OCI-LY3 (cell line): ENCODE data around the gene CPTP.

ENCODE experiments used
- H2AFZ ChIP-seq: fragments of 200-600, 300-600 bp; shearing (Covaris generic); 2 replicates; pipeline ENCODE4 v1.6.0; 2014; ENCODE audit warnings: antibody characterized with exemption, low read depth, low read length
- H3K27ac ChIP-seq: fragments of 200-600, 300-600 bp; sonication (generic); 2 replicates; pipeline ENCODE4 v1.5.1; 2014; ENCODE audit warnings: mild to moderate bottlenecking, low read length, moderate library complexity, mixed read lengths
- H3K27me3 ChIP-seq: fragments of 200-600, 300-600 bp; sonication (generic); 2 replicates; pipeline ENCODE4 v1.6.1; 2014; ENCODE audit warnings: low read depth, low read length, mixed read lengths
- H3K36me3 ChIP-seq: fragments of 200-600, 300-600 bp; sonication (generic); replicated peaks from 2 replicates; pipeline ENCODE3; 2014; ENCODE audit warnings: low read depth, low read length, mixed read lengths
- H3K4me1 ChIP-seq: fragments of 300-600, 200-600 bp; sonication (generic); 2 replicates; pipeline ENCODE4 v1.6.1; 2014; ENCODE audit warnings: low read length, mixed read lengths
- H3K4me2 ChIP-seq: fragments of 200-600, 300-600 bp; sonication (generic); 2 replicates; pipeline ENCODE4 v1.6.1; 2014; ENCODE audit warnings: low read length, mixed read lengths
- H3K4me3 ChIP-seq: fragments of 300-600, 200-600 bp; sonication (generic); 2 replicates; pipeline ENCODE4 v1.5.1; 2014; ENCODE audit warnings: antibody characterized with exemption, mild to moderate bottlenecking, low read length, moderate library complexity
- H3K79me2 ChIP-seq: fragments of 300-600, 200-600 bp; shearing (Covaris generic); 2 replicates; pipeline ENCODE4 v1.6.1; 2014; ENCODE audit warnings: mild to moderate bottlenecking, low read length, mixed read lengths
- H3K9ac ChIP-seq: fragments of 300-600, 200-600 bp; shearing (Covaris generic); 2 replicates; pipeline ENCODE4 v1.6.0; 2014; ENCODE audit warnings: mild to moderate bottlenecking, low read length, moderate library complexity
- H3K9me3 ChIP-seq: fragments of 200-600, 300-600 bp; shearing (Covaris generic); 2 replicates; pipeline ENCODE4 v1.6.1; 2014; ENCODE audit warnings: low read length, mixed read lengths; ENCODE audit not compliant: insufficient read depth
- H4K20me1 ChIP-seq: fragments of 200-600, 300-600 bp; sonication (generic); 2 replicates; pipeline ENCODE4 v1.6.1; 2016; ENCODE audit warnings: low read length, mixed read lengths; ENCODE audit not compliant: insufficient read depth
- EZH2phosphoT487 ChIP-seq: fragments of 200-600 bp; shearing (Covaris generic); IDR thresholded peaks from 2 replicates; pipeline ENCODE4 v1.6.1; 2018; ENCODE audit warnings: antibody characterized with exemption, mixed run types, low read depth
- TF ChIP-seq, protein P1 (sequence below): fragments of 200-600, 300-600 bp; sonication (generic); IDR thresholded peaks from 2 replicates; pipeline ENCODE4 v1.5.1; 2014; ENCODE audit warnings: antibody characterized with exemption, low read length, low read depth

The CPTP gene

DNA sequence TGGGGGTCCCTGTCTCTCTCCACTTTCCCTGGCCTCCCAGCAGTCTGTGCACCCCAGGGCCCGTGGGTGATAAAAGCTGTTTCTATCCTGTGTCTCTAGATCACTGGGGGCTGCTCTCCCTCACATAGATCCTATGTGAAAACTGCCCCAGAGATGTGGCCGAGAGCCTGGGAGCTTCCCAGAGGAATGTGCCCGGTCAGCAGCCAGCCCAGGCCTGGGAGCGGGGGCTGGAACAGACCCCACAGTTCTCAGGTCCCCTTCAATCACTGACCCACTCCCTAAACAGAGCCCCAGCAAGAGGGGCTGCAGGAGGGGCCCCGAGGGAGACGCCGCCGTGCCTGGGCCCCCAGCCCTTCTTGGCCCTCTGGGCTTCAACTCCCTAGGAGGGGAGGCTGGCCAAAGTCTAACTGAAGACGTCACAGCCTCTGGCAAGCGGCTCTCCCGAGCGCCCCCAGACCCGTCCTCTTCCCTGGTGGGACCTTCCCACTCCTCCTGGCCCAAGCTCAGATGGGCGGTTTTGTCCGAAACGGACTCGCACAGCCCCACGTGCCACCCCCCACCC, 33.4 kb downstream of the CPTP start:
- no peak overlapping the region for H3K9ac ChIP-seq
- peaks cover 26% of the 10 kb centered on the region for H3K4me1 ChIP-seq
- no peak overlapping the region for H3K27ac ChIP-seq
- peak overlapping the region; percentile 34; the same call in 1 of the 2 replicates for H3K4me3 ChIP-seq
- no peaks in the 10 kb centered on the region for H3K36me3 ChIP-seq
- peak overlapping the region; percentile 28 for H3K4me2 ChIP-seq
- no peak for TF ChIP-seq EZH2phosphoT487
- H2AFZ ChIP-seq: no peak overlapping the region
- no peaks in the 10 kb centered on the region for H3K79me2 ChIP-seq
- peaks cover 17% of the 10 kb centered on the region for H3K27me3 ChIP-seq
- no peaks in the 10 kb centered on the region for H4K20me1 ChIP-seq
- no peaks in the 10 kb centered on the region for H3K9me3 ChIP-seq

DNA sequence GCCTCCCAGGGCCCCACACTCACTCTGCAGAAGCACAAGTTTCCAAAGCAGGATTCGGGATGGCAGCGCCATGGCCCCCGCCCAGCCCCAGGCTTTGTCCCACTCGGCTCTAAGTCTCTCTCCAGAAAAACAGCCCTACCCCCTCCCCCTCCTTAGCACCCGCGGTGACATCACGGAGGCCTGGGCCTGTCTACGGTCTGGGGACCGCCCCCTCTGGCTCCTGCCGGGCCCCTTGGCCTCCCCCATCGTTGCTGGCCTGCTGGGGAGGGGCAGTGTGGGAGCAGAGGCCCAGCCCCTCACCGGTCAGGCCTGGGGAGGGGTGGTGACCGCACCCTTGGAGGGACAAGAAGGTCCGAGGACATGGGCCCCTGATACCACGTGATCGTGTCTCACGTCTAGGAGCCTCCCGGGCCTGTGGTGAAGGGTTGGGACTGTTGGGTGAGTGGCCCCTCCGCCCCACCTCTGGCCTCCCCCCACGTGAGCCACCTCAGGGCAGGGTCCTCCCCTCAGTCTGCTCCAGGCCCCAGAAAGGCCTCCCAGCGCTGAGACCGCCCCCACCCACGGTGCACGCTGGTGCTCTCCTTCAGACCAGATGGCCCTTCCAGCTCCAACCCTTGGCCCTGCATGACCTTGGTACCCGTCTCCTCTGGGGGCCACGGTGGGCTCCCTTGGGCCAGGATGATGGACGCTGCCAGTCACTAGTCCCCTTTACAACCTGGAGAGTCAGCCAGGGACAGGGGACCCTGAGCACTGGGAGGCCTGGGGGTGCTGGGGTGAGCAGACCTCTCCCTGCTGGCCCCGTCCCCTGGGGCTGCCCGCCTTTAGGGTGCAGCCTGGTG, 34.0 kb downstream of the CPTP start, which contains the start of gene MXRA8:
MXRA8 (minus strand) TSS at position 123 of the 839 bp plus-strand sequence; CDS start at position 72, 51 bp downstream.
- Histone ChIP-seq H3K4me2 (peak within 1 kb of the TSS; percentile 28), H3K27ac (no peak within 1 kb of the TSS), H3K4me1 (peaks cover 20% of the 10 kb centered on the region; the same call in 1 of the 2 replicates), H3K27me3 (peaks cover 17% of the 10 kb centered on the region), H3K4me3 (peak within 1 kb of the TSS; percentile 34; the same call in 1 of the 2 replicates), H3K9me3 (no peaks in the 10 kb centered on the region), H3K79me2 (no peaks in the 10 kb centered on the region), H4K20me1 (no peaks in the 10 kb centered on the region), H3K36me3 (no peaks in the 10 kb centered on the region), H2AFZ (no peak within 1 kb of the TSS), H3K9ac (no peak within 1 kb of the TSS)
- TF ChIP-seq, protein P1, sequence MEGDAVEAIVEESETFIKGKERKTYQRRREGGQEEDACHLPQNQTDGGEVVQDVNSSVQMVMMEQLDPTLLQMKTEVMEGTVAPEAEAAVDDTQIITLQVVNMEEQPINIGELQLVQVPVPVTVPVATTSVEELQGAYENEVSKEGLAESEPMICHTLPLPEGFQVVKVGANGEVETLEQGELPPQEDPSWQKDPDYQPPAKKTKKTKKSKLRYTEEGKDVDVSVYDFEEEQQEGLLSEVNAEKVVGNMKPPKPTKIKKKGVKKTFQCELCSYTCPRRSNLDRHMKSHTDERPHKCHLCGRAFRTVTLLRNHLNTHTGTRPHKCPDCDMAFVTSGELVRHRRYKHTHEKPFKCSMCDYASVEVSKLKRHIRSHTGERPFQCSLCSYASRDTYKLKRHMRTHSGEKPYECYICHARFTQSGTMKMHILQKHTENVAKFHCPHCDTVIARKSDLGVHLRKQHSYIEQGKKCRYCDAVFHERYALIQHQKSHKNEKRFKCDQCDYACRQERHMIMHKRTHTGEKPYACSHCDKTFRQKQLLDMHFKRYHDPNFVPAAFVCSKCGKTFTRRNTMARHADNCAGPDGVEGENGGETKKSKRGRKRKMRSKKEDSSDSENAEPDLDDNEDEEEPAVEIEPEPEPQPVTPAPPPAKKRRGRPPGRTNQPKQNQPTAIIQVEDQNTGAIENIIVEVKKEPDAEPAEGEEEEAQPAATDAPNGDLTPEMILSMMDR: no peak
- TF ChIP-seq EZH2phosphoT487: no peak

DNA sequence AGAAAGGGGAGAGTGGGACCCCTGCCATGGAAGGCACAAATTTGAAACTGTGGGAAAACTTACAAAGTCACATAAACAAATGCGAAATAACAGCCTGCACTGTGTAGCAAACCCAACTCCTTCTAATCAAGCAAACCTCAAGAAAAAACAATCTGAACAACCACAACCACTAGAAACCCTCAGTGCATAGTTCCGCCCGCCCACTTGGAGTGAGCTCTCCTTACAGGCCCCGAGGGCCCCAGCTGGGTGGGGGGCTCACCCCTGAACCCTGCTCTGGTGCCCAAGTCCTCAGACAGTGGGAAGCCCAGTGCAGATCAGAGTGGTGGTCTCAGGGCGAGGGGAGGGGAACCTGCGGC, 34.7 kb downstream of the CPTP start:
- H3K9me3 ChIP-seq: no peaks in the 10 kb centered on the region
- H3K27ac ChIP-seq: no peak overlapping the region
- no peak overlapping the region for H2AFZ ChIP-seq
- peaks cover 20% of the 10 kb centered on the region; the same call in 1 of the 2 replicates for H3K4me1 ChIP-seq
- no peaks in the 10 kb centered on the region for H3K79me2 ChIP-seq
- H4K20me1 ChIP-seq: no peaks in the 10 kb centered on the region
- peaks cover 17% of the 10 kb centered on the region for H3K27me3 ChIP-seq
- no peak overlapping the region for H3K9ac ChIP-seq
- H3K4me2 ChIP-seq: no peak overlapping the region
- TF ChIP-seq, protein P1: no peak
- TF ChIP-seq EZH2phosphoT487: no peak
- H3K36me3 ChIP-seq: no peaks in the 10 kb centered on the region
- H3K4me3 ChIP-seq: no peak overlapping the region

DNA sequence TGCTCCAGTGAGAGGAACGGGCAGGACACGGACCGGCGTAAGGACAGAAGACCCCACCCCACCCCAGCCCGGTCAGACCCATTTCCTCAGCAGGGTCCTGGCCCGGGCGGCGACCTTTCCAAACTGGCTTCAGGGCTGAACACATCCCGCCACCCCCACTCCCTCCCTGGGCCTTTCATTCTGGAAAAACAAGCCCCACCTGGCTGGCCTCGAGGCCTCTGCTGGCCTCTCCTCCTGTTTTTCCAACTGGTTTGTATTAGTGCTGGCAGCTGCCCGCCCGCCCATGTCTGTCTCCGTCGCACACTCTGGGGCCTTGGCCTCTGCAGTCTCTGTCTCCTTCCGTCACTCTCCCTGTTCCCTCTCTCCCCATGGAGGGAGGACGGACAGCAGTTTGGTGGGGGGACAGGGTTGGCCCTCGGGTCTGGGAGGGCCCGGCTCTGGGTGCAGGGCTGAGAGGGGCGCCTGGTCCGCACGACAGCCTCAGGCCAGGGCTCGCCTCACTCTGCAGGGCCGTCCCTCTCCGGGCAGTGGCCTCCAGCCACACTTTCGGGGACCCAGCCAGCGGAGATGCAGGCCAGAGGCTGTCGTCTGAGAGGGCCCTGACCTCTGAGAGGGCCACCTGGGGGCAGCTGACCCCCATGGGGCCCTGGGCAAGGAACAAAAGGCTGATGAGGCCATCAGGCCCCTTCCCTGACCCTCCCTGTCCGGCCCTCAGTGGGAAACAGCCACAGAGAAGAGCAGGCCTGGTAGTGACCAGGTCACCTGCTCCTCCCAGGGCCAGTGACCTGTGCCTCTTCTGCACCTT, 35.3 kb downstream of the CPTP start:
- Histone ChIP-seq H3K4me2 (no peak overlapping the region), H3K4me1 (peaks cover 20% of the 10 kb centered on the region; the same call in 1 of the 2 replicates), H3K79me2 (no peaks in the 10 kb centered on the region), H3K4me3 (no peak overlapping the region), H3K27me3 (peaks cover 17% of the 10 kb centered on the region), H3K9me3 (no peaks in the 10 kb centered on the region), H3K27ac (no peak overlapping the region), H4K20me1 (no peaks in the 10 kb centered on the region), H3K36me3 (no peaks in the 10 kb centered on the region), H3K9ac (no peak overlapping the region), H2AFZ (no peak overlapping the region)
- TF ChIP-seq EZH2phosphoT487: no peak
